Activated CD4-positive, alpha-beta T cell treated with anti-CD3 and anti-CD28 coated beads for 36 hours (primary cell): ENCODE measurements around the gene BAX. TPM values are rescaled to one million over a fixed set of nuclear protein-coding genes. Genes with fewer than 3 reads are reported as not detected.
A peak's percentile ranks its signal among the peaks of the same experiment; 100 is the strongest.

ENCODE experiments used
- ATAC-seq: fragments of 200-7000 bp; cut with Tn5 transposase; one replicate; pipeline ENCODE4 v1.10.0; 2021; ENCODE audit warnings: mild to moderate bottlenecking, moderate library complexity
- CTCF ChIA-PET: fragments of 350-600 bp; sonication (Branson Sonifier 250); formaldehyde crosslinking; loops from one replicate; lab custom pipeline; 2021; ENCODE audit warnings: antibody characterized with exemption; lab: Charles Lee
- POLR2A ChIA-PET: fragments of 350-600 bp; sonication (Branson Sonifier 250); formaldehyde crosslinking; loops from one replicate; lab custom pipeline; 2021; ENCODE audit warnings: antibody characterized with exemption, inconsistent platforms; lab: Charles Lee
- DNase-seq: peaks from one replicate; pipeline ENCODE4 v3.0.0-alpha.2; 2020
- H3K27ac Mint-ChIP-seq: one replicate; pipeline ENCODE4 v1.8.0; 2021; ENCODE audit warnings: mixed read lengths
- H3K27me3 Mint-ChIP-seq: one replicate; pipeline ENCODE4 v1.8.0; 2021; ENCODE audit warnings: mixed read lengths
- H3K36me3 Mint-ChIP-seq: one replicate; pipeline ENCODE4 v1.8.0; 2021; ENCODE audit warnings: low read depth, mixed read lengths
- H3K4me1 Mint-ChIP-seq: one replicate; pipeline ENCODE4 v1.8.0; 2021; ENCODE audit warnings: mixed read lengths
- H3K4me3 Mint-ChIP-seq: one replicate; pipeline ENCODE4 v1.8.0; 2021; ENCODE audit warnings: mild to moderate bottlenecking, moderate library complexity, mixed read lengths
- H3K9me3 Mint-ChIP-seq: one replicate; pipeline ENCODE4 v1.8.0; 2021; ENCODE audit warnings: low read depth, mixed read lengths
- intact Hi-C, 2 experiments: fragments of 100-400 bp; cut with DNase I in 1 of 2; cut with micrococcal nuclease in 1 of 2; formaldehyde crosslinking; loops; one replicate each; pipeline versions ENCODE4 v1.14.2 to v1.15.1; 2022 to 2024; cut with DNase I, micrococcal nuclease
- total RNA-seq, 2 experiments: library from RNA; stranded (reverse); gene quantifications; one replicate each; pipeline ENCODE4 v1.2.3, GENCODE V29; 2021

Gene BAX
- total RNA-seq, 2 experiments from 2014 or later = 128 to 143 TPM

GRCh38 chr19:48968813-48969218, 14.1 kb downstream of the BAX start:
- H3K27ac Mint-ChIP-seq = no peak overlapping the region
- H3K4me3 Mint-ChIP-seq = no peak overlapping the region
- no peak for DNase-seq
- peaks cover 52% of the 10 kb centered on the region for H3K36me3 Mint-ChIP-seq
- peaks cover 28% of the 10 kb centered on the region for H3K4me1 Mint-ChIP-seq
- intact Hi-C loops = loop anchor here (5.0 to 10.0 kb wide), 4 partner anchors 37 to 474 kb away; partner anchors contain the start of genes DBP (in 2 of the 2) and DHDH (in 1 of the 2)
- H3K9me3 Mint-ChIP-seq = peaks cover 3% of the 10 kb centered on the region
- ChIA-PET POLR2A (no interaction called here), CTCF (no interaction called here)
- H3K27me3 Mint-ChIP-seq = no peaks in the 10 kb centered on the region
- no peak for ATAC-seq

DNA sequence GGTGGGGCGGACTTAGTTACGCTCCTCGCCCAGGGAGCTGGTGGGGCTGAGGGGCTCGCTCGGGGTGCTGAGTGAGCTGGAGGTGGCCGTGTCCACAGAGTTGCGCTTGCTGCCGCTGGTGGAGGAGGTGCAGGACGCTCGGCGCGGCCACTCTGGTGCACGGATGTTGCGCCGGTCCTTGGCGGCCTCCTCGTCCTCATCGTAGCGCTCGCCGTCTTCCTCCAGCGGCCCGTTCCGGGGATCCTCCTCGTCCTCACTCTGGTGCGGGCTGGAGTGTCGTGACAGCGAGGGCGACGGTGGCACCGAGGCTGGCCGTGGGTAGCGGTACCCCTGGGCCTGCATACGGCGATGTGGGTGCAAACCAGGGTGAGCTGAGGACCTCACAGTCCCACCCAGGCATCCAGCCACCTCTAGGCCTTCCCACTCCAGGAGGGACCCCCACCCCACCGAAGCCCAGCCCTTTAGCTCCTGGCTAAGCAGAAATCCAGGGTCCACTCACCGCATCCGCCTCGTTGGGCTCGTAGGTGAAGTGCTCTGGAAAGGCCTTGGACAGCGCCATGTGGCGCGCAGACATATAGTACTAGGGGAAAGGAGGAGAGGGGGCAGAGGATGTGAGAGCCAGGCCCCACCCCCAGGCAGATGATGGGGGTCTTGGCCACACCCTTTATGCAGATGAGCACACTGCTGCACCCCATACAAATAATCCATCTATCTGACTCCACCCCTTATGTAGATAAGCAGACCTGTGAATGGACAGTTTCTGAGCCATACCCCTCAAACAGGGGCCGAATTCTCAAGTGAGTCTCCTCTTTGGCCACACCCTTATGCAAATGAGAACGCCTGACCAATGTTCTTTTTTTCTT, 14.8 kb downstream of the BAX start:
- DNase-seq (no peak), ATAC-seq (no peak)
- Mint-ChIP-seq H3K36me3 (peaks cover 54% of the 10 kb centered on the region), H3K27ac (no peak overlapping the region), H3K4me1 (peaks cover 22% of the 10 kb centered on the region), H3K27me3 (no peaks in the 10 kb centered on the region), H3K9me3 (peaks cover 3% of the 10 kb centered on the region), H3K4me3 (no peak overlapping the region)
- POLR2A ChIA-PET = interaction anchor here (1.2 to 1.3 kb wide), 2 partner anchors 7 to 97 kb away, joined by 4 read pairs; partner anchors contain the start of gene PPP1R15A
- intact Hi-C loops = loop anchor here (5.0 to 10.0 kb wide), 4 partner anchors 37 to 475 kb away; partner anchors contain the start of genes DBP (in 2 of the 2) and DHDH (in 1 of the 2)
- CTCF ChIA-PET = interaction anchor here (1.0 to 2.5 kb wide), 12 partner anchors 10 to 187 kb away, joined by 3 to 31 read pairs (median 7); partner anchors contain the start of genes BCAT2, DHDH, GYS1 and HSD17B14

DNA sequence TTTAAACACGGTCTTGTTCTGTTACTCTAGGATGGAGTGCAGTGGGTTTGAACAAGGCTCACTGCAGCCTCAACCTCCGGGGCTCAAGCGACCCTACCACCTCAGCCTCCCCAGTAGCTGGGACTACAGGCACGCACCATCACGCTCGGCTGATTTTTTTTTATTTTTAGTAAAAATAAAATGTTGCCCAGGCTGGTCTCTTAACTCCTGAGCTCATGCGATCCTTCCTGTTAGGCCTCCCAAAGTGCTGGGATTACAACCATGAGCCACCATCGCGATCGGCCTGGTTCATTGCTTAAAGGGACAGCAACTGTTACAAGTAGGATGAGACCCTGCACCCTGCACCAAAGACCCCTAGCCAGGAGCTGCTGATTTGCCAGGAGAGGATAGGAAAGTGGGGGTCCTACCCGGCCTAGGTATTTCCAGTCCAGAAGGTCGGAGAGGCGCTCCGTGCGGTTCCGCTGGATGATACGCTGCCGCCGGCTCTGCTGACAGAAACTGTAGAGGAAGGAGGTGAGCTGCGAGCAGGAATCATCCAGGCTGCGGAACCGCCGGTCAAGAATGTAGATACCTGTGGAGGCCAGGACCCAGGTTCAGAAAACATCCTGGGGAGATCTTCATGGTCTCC, 15.6 kb downstream of the BAX start:
- POLR2A ChIA-PET = interaction anchor here (0.8 to 1.3 kb wide), 4 partner anchors 8 to 98 kb away, joined by 3 to 4 read pairs (median 4); partner anchors contain the start of gene PPP1R15A
- CTCF ChIA-PET = interaction anchor here (0.5 to 2.5 kb wide), 31 partner anchors 9 to 247 kb away, joined by 3 to 31 read pairs (median 4); partner anchors contain the start of genes BCAT2, DHDH, GYS1 and HSD17B14
- no peak overlapping the region for H3K27ac Mint-ChIP-seq

DNA sequence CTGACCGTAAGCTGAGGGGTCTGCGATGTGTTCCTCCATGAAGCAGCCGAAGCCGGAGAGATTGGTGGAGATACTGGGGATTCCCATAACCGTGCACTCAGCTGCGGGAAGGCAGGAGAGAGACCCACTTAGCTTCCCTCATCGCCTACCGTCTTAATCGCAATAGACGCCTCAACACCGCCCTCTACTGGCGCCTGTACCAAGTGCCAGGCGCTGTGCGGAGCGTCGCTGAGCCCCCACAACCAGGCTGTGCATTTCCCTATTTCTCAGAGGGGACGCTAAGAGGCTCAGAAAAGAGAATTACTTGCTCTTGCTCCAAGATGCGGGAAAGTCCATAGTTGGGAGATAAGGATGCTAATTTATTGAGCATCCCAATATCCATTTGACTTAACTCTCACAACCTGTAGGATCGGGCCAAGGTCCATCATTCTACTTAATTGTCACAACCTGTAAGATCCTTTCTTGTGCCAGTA, 16.3 kb downstream of the BAX start:
- no peaks in the 10 kb centered on the region for H3K27me3 Mint-ChIP-seq
- no peak overlapping the region for H3K4me3 Mint-ChIP-seq
- H3K27ac Mint-ChIP-seq = no peak overlapping the region
- ATAC-seq = peak; percentile 84
- peaks cover 17% of the 10 kb centered on the region for H3K4me1 Mint-ChIP-seq
- CTCF ChIA-PET = interaction anchor here (0.5 to 2.5 kb wide), 31 partner anchors 9 to 246 kb away, joined by 3 to 31 read pairs (median 4); partner anchors contain the start of genes BCAT2, DHDH, GYS1 and HSD17B14
- DNase-seq = peak; percentile 91
- intact Hi-C loops = loop anchor here (1.0 kb wide), 4 partner anchors 38 to 183 kb away; partner anchors contain the start of gene DHDH (in 1 of the 2)
- peaks cover 47% of the 10 kb centered on the region for H3K36me3 Mint-ChIP-seq
- H3K9me3 Mint-ChIP-seq = peaks cover 3% of the 10 kb centered on the region
- POLR2A ChIA-PET = interaction anchor here (0.8 to 1.3 kb wide), 4 partner anchors 9 to 99 kb away, joined by 3 to 4 read pairs (median 4); partner anchors contain the start of gene PPP1R15A

More for the DNA sequence above, 15.6 kb downstream of the BAX start:
- Mint-ChIP-seq H3K4me1 (peaks cover 19% of the 10 kb centered on the region), H3K27me3 (no peaks in the 10 kb centered on the region), H3K9me3 (peaks cover 3% of the 10 kb centered on the region), H3K4me3 (no peak overlapping the region), H3K36me3 (peaks cover 52% of the 10 kb centered on the region)
- intact Hi-C loops = no loop called here
- no peak for ATAC-seq
- no peak for DNase-seq

DNA sequence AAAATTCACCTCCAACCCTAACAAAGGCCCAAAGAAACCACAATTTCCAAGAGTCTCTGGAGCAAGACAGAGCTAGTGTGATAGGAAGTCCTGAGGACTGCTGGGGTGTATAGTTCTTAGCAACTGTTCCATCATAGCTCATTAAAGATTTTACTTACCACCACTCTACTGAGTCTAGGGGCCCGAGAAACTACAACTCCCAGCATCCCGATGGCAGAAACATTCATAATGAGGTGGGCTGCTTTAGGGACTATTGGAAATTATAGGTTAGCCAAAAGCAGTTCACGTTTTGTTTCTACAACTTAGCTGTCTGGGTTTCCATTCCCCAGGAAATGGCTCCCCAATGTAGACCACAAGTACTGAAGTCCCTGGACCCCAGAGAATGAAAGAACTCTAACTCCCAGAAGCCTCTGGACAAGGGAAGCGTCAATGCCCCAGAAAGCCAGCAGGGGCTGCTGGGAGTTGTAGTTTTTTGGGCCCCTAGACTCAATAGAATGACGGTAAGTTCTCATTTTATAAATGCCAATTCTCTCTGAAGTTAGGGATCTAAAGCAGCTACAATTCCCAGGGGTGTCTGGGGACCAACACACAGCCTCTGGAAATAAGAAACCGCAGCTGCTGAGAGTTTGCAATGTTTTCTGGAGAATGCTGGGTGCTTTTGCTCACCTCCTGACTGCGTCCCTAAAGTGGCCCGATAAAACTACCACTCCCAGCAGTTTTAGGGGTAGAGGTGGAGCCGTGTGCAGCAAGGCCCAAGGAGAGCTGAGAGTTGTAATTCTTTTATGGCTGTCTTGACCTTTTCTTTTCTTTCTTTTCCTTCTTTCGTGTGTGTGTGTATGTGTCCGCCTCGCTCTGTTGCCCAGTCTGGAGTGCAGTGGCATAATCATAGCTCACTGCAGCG, 21.5 kb downstream of the BAX start:
- ATAC-seq (peak; percentile 77), DNase-seq (peak; percentile 68)
- CTCF ChIA-PET = interaction anchor here (0.5 to 6.0 kb wide), 7 partner anchors 11 to 368 kb away, joined by 3 to 45 read pairs (median 3); partner anchors contain the start of genes GYS1 and RUVBL2
- Mint-ChIP-seq H3K36me3 (peaks cover 28% of the 10 kb centered on the region), H3K27me3 (no peaks in the 10 kb centered on the region), H3K27ac (no peak overlapping the region), H3K9me3 (no peaks in the 10 kb centered on the region), H3K4me1 (peaks cover 6% of the 10 kb centered on the region), H3K4me3 (no peak overlapping the region)
- POLR2A ChIA-PET = interaction anchor here (0.6 to 0.8 kb wide), 2 partner anchors 9 to 128 kb away, joined by 6 to 7 read pairs; no protein-coding TSS in a partner anchor
- intact Hi-C loops = no loop called here

GRCh38 chr19:48977061-48977460, 22.4 kb downstream of the BAX start:
- H3K36me3 Mint-ChIP-seq = peaks cover 33% of the 10 kb centered on the region
- H3K27ac Mint-ChIP-seq = no peak overlapping the region
- intact Hi-C loops = no loop called here
- no peak for ATAC-seq
- POLR2A ChIA-PET = no interaction called here
- no peaks in the 10 kb centered on the region for H3K9me3 Mint-ChIP-seq
- DNase-seq = no peak
- H3K4me3 Mint-ChIP-seq = no peak overlapping the region
- no peaks in the 10 kb centered on the region for H3K27me3 Mint-ChIP-seq
- H3K4me1 Mint-ChIP-seq = peaks cover 6% of the 10 kb centered on the region
- CTCF ChIA-PET = interaction anchor here (0.7 to 6.0 kb wide), 6 partner anchors 8 to 330 kb away, joined by 3 to 45 read pairs (median 4); partner anchors contain the start of genes GYS1 and RUVBL2

GRCh38 chr19:48982280-48982679, 27.6 kb downstream of the BAX start:
- DNase-seq (no peak), ATAC-seq (no peak)
- Mint-ChIP-seq H3K27ac (no peak overlapping the region), H3K27me3 (no peaks in the 10 kb centered on the region), H3K4me3 (no peak overlapping the region), H3K36me3 (peaks cover 30% of the 10 kb centered on the region), H3K4me1 (peaks cover 8% of the 10 kb centered on the region), H3K9me3 (no peaks in the 10 kb centered on the region)
- intact Hi-C loops = no loop called here
- ChIA-PET POLR2A (no interaction called here), CTCF (interaction anchor here (2.2 kb wide), 1 partner anchor 11 kb away, joined by 11 read pairs; the partner anchor contains the start of genes GYS1 and RUVBL2)

- Mint-ChIP-seq H3K27ac (no peak overlapping the region), H3K4me1 (peaks cover 18% of the 10 kb centered on the region), H3K36me3 (peaks cover 42% of the 10 kb centered on the region), H3K9me3 (no peaks in the 10 kb centered on the region), H3K4me3 (no peak overlapping the region), H3K27me3 (no peaks in the 10 kb centered on the region)
- intact Hi-C loops = no loop called here
- POLR2A ChIA-PET = no interaction called here
- CTCF ChIA-PET = interaction anchor here (0.6 to 2.0 kb wide), 3 partner anchors 8 to 213 kb away, joined by 3 to 6 read pairs (median 4); no protein-coding TSS in a partner anchor
- DNase-seq (no peak), ATAC-seq (no peak)
These were observed 31.0 kb downstream of the BAX start for GRCh38 chr19:48985711-48986110.

DNA sequence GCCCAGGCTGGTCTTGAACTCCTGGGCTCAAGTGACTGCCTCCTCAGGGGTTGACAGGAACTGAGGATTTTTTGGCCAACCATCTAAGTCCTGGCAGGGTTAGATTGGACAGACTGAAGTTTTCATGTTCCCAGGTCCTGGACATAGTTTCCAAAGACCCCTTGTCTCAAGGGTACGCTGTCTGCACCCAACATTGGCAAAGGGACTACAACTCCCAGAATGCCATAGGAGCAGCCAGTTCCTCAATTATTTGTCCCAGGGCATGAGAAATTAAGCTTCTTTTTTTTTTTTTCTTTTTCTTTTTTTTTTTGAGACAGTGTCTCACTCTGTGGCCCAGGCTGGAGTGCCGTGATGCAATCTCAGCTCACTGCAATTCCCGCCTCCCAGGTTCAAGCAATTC, 31.5 kb downstream of the BAX start:
- H3K36me3 Mint-ChIP-seq = peaks cover 43% of the 10 kb centered on the region
- POLR2A ChIA-PET = no interaction called here
- no peak for DNase-seq
- no peaks in the 10 kb centered on the region for H3K27me3 Mint-ChIP-seq
- CTCF ChIA-PET = interaction anchor here (0.7 to 2.0 kb wide), 3 partner anchors 9 to 169 kb away, joined by 3 to 6 read pairs (median 5); partner anchors contain the start of gene HRC
- peaks cover 23% of the 10 kb centered on the region for H3K4me1 Mint-ChIP-seq
- no peak overlapping the region for H3K4me3 Mint-ChIP-seq
- no peak for ATAC-seq
- no peaks in the 10 kb centered on the region for H3K9me3 Mint-ChIP-seq
- intact Hi-C loops = no loop called here
- no peak overlapping the region for H3K27ac Mint-ChIP-seq

GRCh38 chr19:48987323-48987722, 32.6 kb downstream of the BAX start:
- intact Hi-C loops = no loop called here
- POLR2A ChIA-PET = interaction anchor here (0.6 to 0.9 kb wide), 2 partner anchors 101 to 107 kb away, joined by 3 to 5 read pairs; no protein-coding TSS in a partner anchor
- H3K36me3 Mint-ChIP-seq = peaks cover 38% of the 10 kb centered on the region
- DNase-seq = no peak
- H3K27ac Mint-ChIP-seq = peak overlapping the region; percentile 53
- peak; percentile 38 for ATAC-seq
- H3K4me3 Mint-ChIP-seq = no peak overlapping the region
- H3K9me3 Mint-ChIP-seq = no peaks in the 10 kb centered on the region
- CTCF ChIA-PET = interaction anchor here (0.6 to 2.0 kb wide), 4 partner anchors 10 to 21 kb away, joined by 3 to 6 read pairs (median 4); no protein-coding TSS in a partner anchor
- H3K4me1 Mint-ChIP-seq = peaks cover 29% of the 10 kb centered on the region
- no peaks in the 10 kb centered on the region for H3K27me3 Mint-ChIP-seq
